Smooth muscle cell (in vitro differentiated cells): ENCODE results near the gene ATP2C2. TPM values are rescaled to one million over a fixed set of nuclear protein-coding genes. Genes with fewer than 3 reads are reported as not detected.
"Not testable (repeated sequence)": the region's sequence is repeated elsewhere in the genome, so short reads cannot be mapped to it uniquely, and the experiment has no call there.

ENCODE experiments used
- DNase-seq: peaks from one replicate; lab custom pipeline; 2025; ENCODE audit not compliant: unreplicated experiment; lab: John Stamatoyannopoulos, UW
- H2AFZ ChIP-seq: fragments of 200-600 bp; sonication (generic); 2 replicates; pipeline ENCODE4 v1.6.0; 2016; ENCODE audit warnings: antibody characterized with exemption, low read depth, mild to moderate bottlenecking
- H3F3A ChIP-seq: fragments of 200-600 bp; sonication (generic); 2 replicates; pipeline ENCODE4 v1.6.0; 2017; ENCODE audit warnings: antibody characterized with exemption, low read depth
- H3K27ac ChIP-seq: fragments of 200-600 bp; sonication (generic); 2 replicates; pipeline ENCODE4 v1.5.1; 2016; ENCODE audit warnings: low read depth, mild to moderate bottlenecking
- H3K27me3 ChIP-seq: fragments of 200-600 bp; sonication (generic); 2 replicates; pipeline ENCODE4 v1.6.1; 2016; ENCODE audit warnings: low read depth, mild to moderate bottlenecking
- H3K36me3 ChIP-seq: fragments of 200-600 bp; sonication (generic); 2 replicates; pipeline ENCODE4 v1.5.1; 2016; ENCODE audit warnings: low read depth
- H3K4me1 ChIP-seq: fragments of 200-600 bp; sonication (generic); 2 replicates; pipeline ENCODE4 v1.5.1; 2016; ENCODE audit warnings: low read depth
- H3K4me2 ChIP-seq: fragments of 200-600 bp; sonication (generic); 2 replicates; pipeline ENCODE4 v1.6.0; 2016; ENCODE audit warnings: mild to moderate bottlenecking
- H3K4me3 ChIP-seq: fragments of 200-600 bp; sonication (generic); 2 replicates; pipeline ENCODE4 v1.5.1; 2016; ENCODE audit warnings: mild to moderate bottlenecking
- H3K79me2 ChIP-seq: fragments of 200-600 bp; sonication (generic); 2 replicates; pipeline ENCODE4 v1.6.0; 2016; ENCODE audit warnings: low read depth, mild to moderate bottlenecking
- H3K9ac ChIP-seq: fragments of 200-600 bp; sonication (generic); 2 replicates; pipeline ENCODE4 v1.6.0; 2016; ENCODE audit warnings: low read depth
- H3K9me3 ChIP-seq: fragments of 200-600 bp; sonication (generic); replicated peaks from 2 replicates; pipeline ENCODE4 v1.5.1; 2016; ENCODE audit warnings: low read depth
- H4K20me1 ChIP-seq: fragments of 200-600 bp; sonication (generic); 2 replicates; pipeline ENCODE4 v1.6.0; 2016; ENCODE audit warnings: low read depth
- CTCF ChIP-seq: fragments of 200-600 bp; sonication (generic); IDR thresholded peaks from 2 replicates; pipeline ENCODE4 v1.5.1; 2017; ENCODE audit warnings: borderline replicate concordance, mild to moderate bottlenecking, antibody characterized with exemption; ENCODE audit not compliant: insufficient read depth, poor library complexity, severe bottlenecking
- WGBS: methylation state at CpG from one replicate; pipeline ENCODE4 v1.1.7; 2016; ENCODE audit warnings: low lambda C conversion rate; 5-methylcytosine and 5-hydroxymethylcytosine counted together
- polyA plus RNA-seq: library from polyadenylated mRNA; unstranded; fragments of >200 nt; fragmentation: Nextera tagmentation; extraction: Ambion mirVana; gene quantifications from 2 replicates; pipeline ENCODE4 v1.2.1, GENCODE V29; 2016
- total RNA-seq: library from RNA; depleted of rRNA; stranded (reverse); fragments of >200 nt; gene quantifications from 2 replicates; pipeline ENCODE4 v1.2.3, GENCODE V29; 2014

ATP2C2 gene
- total and polyA plus RNA-seq, 2 experiments from 2014 or later = 3.1 to 4.1 TPM

GRCh38 chr16:84419730-84420129 lies 51.4 kb downstream of the ATP2C2 start:
- no peak for DNase-seq
- H3K4me2 ChIP-seq = no peak overlapping the region
- H3K4me3 ChIP-seq = no peak overlapping the region
- H3F3A ChIP-seq = no peaks in the 10 kb centered on the region
- H2AFZ ChIP-seq = no peak overlapping the region
- H3K79me2 ChIP-seq = no peaks in the 10 kb centered on the region
- no peaks in the 10 kb centered on the region for H3K4me1 ChIP-seq
- no peaks in the 10 kb centered on the region for H3K36me3 ChIP-seq
- no peaks in the 10 kb centered on the region for H3K27me3 ChIP-seq
- H4K20me1 ChIP-seq = no peaks in the 10 kb centered on the region
- H3K27ac ChIP-seq = no peak overlapping the region
- WGBS = 93% methylated on average over 8 of the region's 8 CpGs
- no peaks in the 10 kb centered on the region for H3K9me3 ChIP-seq
- no peak for TF ChIP-seq CTCF
- H3K9ac ChIP-seq = no peak overlapping the region

- not testable (repeated sequence) for H3K4me3 ChIP-seq, H3K36me3 ChIP-seq, H3K4me2 ChIP-seq, H3K27me3 ChIP-seq, H2AFZ ChIP-seq, H3K9me3 ChIP-seq, H3K27ac ChIP-seq, H3K9ac ChIP-seq, H3F3A ChIP-seq, DNase-seq, H4K20me1 ChIP-seq, H3K79me2 ChIP-seq, H3K4me1 ChIP-seq
- WGBS = 93% methylated on average over 6 of the region's 6 CpGs
Observed at GRCh38 chr16:84420556-84420955, 52.2 kb downstream of the ATP2C2 start.

GRCh38 chr16:84421081-84421937 lies 53.0 kb downstream of the ATP2C2 start:
- Histone ChIP-seq H3K27ac (no peak overlapping the region), H3K27me3 (no peaks in the 10 kb centered on the region), H3K4me3 (no peak overlapping the region), H3K9me3 (no peaks in the 10 kb centered on the region), H3K9ac (no peak overlapping the region), H3K79me2 (no peaks in the 10 kb centered on the region), H3K4me2 (no peak overlapping the region), H4K20me1 (no peaks in the 10 kb centered on the region), H3K36me3 (no peaks in the 10 kb centered on the region), H3F3A (no peaks in the 10 kb centered on the region), H2AFZ (no peak overlapping the region), H3K4me1 (no peaks in the 10 kb centered on the region)
- no peak for TF ChIP-seq CTCF
- no peak for DNase-seq
- 95% methylated on average over 21 of the region's 21 CpGs for WGBS

GRCh38 chr16:84421938-84422220 lies 53.5 kb downstream of the ATP2C2 start:
- TF ChIP-seq CTCF = no peak
- Histone ChIP-seq H3K27me3 (no peaks in the 10 kb centered on the region), H2AFZ (no peak overlapping the region), H3K9me3 (no peaks in the 10 kb centered on the region), H3K4me3 (no peak overlapping the region), H3K36me3 (no peaks in the 10 kb centered on the region), H3K27ac (no peak overlapping the region), H3K79me2 (no peaks in the 10 kb centered on the region), H3K9ac (no peak overlapping the region), H4K20me1 (no peaks in the 10 kb centered on the region), H3F3A (no peaks in the 10 kb centered on the region), H3K4me1 (no peaks in the 10 kb centered on the region), H3K4me2 (no peak overlapping the region)
- DNase-seq = no peak
- 92% methylated on average over 4 of the region's 4 CpGs for WGBS
